T-helper 2 cell treated with Interferon-gamma antibody and Interleukin-4, amounts not matched to agents 5 μg/mL and 100 μg/mL, for 36 hours (primary cell): ENCODE data around the gene FGF14.

ENCODE experiments used
- DNase-seq: peaks from one replicate; pipeline ENCODE4 v3.0.0; 2021; ENCODE audit warnings: low spot score
- H3K27ac Mint-ChIP-seq: one replicate; pipeline ENCODE4 v1.8.0; 2021; ENCODE audit warnings: mild to moderate bottlenecking, mixed read lengths
- H3K27me3 Mint-ChIP-seq: one replicate; pipeline ENCODE4 v1.8.0; 2021; ENCODE audit warnings: low read depth, mixed read lengths
- H3K36me3 Mint-ChIP-seq: one replicate; pipeline ENCODE4 v1.8.0; 2021; ENCODE audit warnings: low read depth, mixed read lengths
- H3K4me1 Mint-ChIP-seq: one replicate; pipeline ENCODE4 v1.8.0; 2021; ENCODE audit warnings: low read depth, mixed read lengths
- H3K4me3 Mint-ChIP-seq: one replicate; pipeline ENCODE4 v1.8.0; 2022; ENCODE audit warnings: mild to moderate bottlenecking, moderate library complexity, mixed read lengths
- H3K9me3 Mint-ChIP-seq: one replicate; pipeline ENCODE4 v1.8.0; 2021; ENCODE audit warnings: mixed read lengths

Gene FGF14

GRCh38 chr13:102203718-102204117 is 198.1 kb downstream of the FGF14 start:
- no peak overlapping the region for H3K27ac Mint-ChIP-seq
- DNase-seq, result no peak
- no peaks in the 10 kb centered on the region for H3K36me3 Mint-ChIP-seq
- H3K4me3 Mint-ChIP-seq, result no peak overlapping the region
- H3K9me3 Mint-ChIP-seq, result no peaks in the 10 kb centered on the region
- H3K27me3 Mint-ChIP-seq, result no peaks in the 10 kb centered on the region
- H3K4me1 Mint-ChIP-seq, result peaks cover 3% of the 10 kb centered on the region

- Mint-ChIP-seq H3K9me3 (no peaks in the 10 kb centered on the region), H3K27ac (no peak overlapping the region), H3K4me1 (peaks cover 3% of the 10 kb centered on the region), H3K4me3 (no peak overlapping the region), H3K27me3 (no peaks in the 10 kb centered on the region), H3K36me3 (no peaks in the 10 kb centered on the region)
- no peak for DNase-seq
These were observed 203.2 kb downstream of the FGF14 start for GRCh38 chr13:102198418-102199311.

GRCh38 chr13:102197193-102197592 is 204.7 kb downstream of the FGF14 start:
- H3K27ac Mint-ChIP-seq, result no peak overlapping the region
- no peak for DNase-seq
- no peak overlapping the region for H3K4me3 Mint-ChIP-seq
- peaks cover 12% of the 10 kb centered on the region for H3K4me1 Mint-ChIP-seq
- H3K27me3 Mint-ChIP-seq, result no peaks in the 10 kb centered on the region
- no peaks in the 10 kb centered on the region for H3K36me3 Mint-ChIP-seq
- no peaks in the 10 kb centered on the region for H3K9me3 Mint-ChIP-seq

- no peak overlapping the region for H3K4me3 Mint-ChIP-seq
- H3K27me3 Mint-ChIP-seq, result no peaks in the 10 kb centered on the region
- H3K4me1 Mint-ChIP-seq, result peaks cover 15% of the 10 kb centered on the region
- no peaks in the 10 kb centered on the region for H3K36me3 Mint-ChIP-seq
- no peaks in the 10 kb centered on the region for H3K9me3 Mint-ChIP-seq
- DNase-seq, result no peak
- H3K27ac Mint-ChIP-seq, result no peak overlapping the region
These were observed 206.0 kb downstream of the FGF14 start for GRCh38 chr13:102195566-102196462.

GRCh38 chr13:102192858-102193257 is 209.0 kb downstream of the FGF14 start:
- Mint-ChIP-seq H3K9me3 (no peaks in the 10 kb centered on the region), H3K4me1 (peaks cover 12% of the 10 kb centered on the region), H3K27ac (no peak overlapping the region), H3K4me3 (peak overlapping the region; percentile 41), H3K36me3 (no peaks in the 10 kb centered on the region), H3K27me3 (no peaks in the 10 kb centered on the region)
- no peak for DNase-seq

- Mint-ChIP-seq H3K27ac (peak overlapping the region; percentile 5), H3K9me3 (no peaks in the 10 kb centered on the region), H3K27me3 (no peaks in the 10 kb centered on the region), H3K36me3 (no peaks in the 10 kb centered on the region), H3K4me1 (peaks cover 12% of the 10 kb centered on the region), H3K4me3 (peak overlapping the region; percentile 49)
- DNase-seq, result no peak
These were observed 209.8 kb downstream of the FGF14 start for GRCh38 chr13:102191951-102192502.

- H3K27ac Mint-ChIP-seq, result no peak overlapping the region
- H3K9me3 Mint-ChIP-seq, result no peaks in the 10 kb centered on the region
- H3K36me3 Mint-ChIP-seq, result no peaks in the 10 kb centered on the region
- H3K4me1 Mint-ChIP-seq, result peaks cover 12% of the 10 kb centered on the region
- H3K27me3 Mint-ChIP-seq, result no peaks in the 10 kb centered on the region
- DNase-seq, result no peak
- no peak overlapping the region for H3K4me3 Mint-ChIP-seq
These were observed 210.9 kb downstream of the FGF14 start for GRCh38 chr13:102190930-102191329.

- H3K36me3 Mint-ChIP-seq, result no peaks in the 10 kb centered on the region
- H3K27me3 Mint-ChIP-seq, result no peaks in the 10 kb centered on the region
- H3K4me1 Mint-ChIP-seq, result peaks cover 4% of the 10 kb centered on the region
- no peak overlapping the region for H3K27ac Mint-ChIP-seq
- no peak overlapping the region for H3K4me3 Mint-ChIP-seq
- H3K9me3 Mint-ChIP-seq, result no peaks in the 10 kb centered on the region
- no peak for DNase-seq
These were observed 214.5 kb downstream of the FGF14 start for GRCh38 chr13:102187313-102187712.

- H3K36me3 Mint-ChIP-seq, result no peaks in the 10 kb centered on the region
- no peaks in the 10 kb centered on the region for H3K9me3 Mint-ChIP-seq
- no peak overlapping the region for H3K27ac Mint-ChIP-seq
- no peaks in the 10 kb centered on the region for H3K27me3 Mint-ChIP-seq
- H3K4me3 Mint-ChIP-seq, result no peak overlapping the region
- H3K4me1 Mint-ChIP-seq, result no peaks in the 10 kb centered on the region
- DNase-seq, result no peak
These were observed 216.4 kb downstream of the FGF14 start for GRCh38 chr13:102185375-102185984.

- no peak for DNase-seq
- H3K4me3 Mint-ChIP-seq, result no peak overlapping the region
These were observed 218.2 kb downstream of the FGF14 start for GRCh38 chr13:102183509-102184182.

GRCh38 chr13:102182170-102182569 is 219.7 kb downstream of the FGF14 start:
- no peaks in the 10 kb centered on the region for H3K36me3 Mint-ChIP-seq
- H3K4me1 Mint-ChIP-seq, result peaks cover 2% of the 10 kb centered on the region
- no peak for DNase-seq
- no peaks in the 10 kb centered on the region for H3K9me3 Mint-ChIP-seq
- H3K27me3 Mint-ChIP-seq, result no peaks in the 10 kb centered on the region
- no peak overlapping the region for H3K4me3 Mint-ChIP-seq
- H3K27ac Mint-ChIP-seq, result no peak overlapping the region

More at GRCh38 chr13:102183509-102184182, 218.2 kb downstream of the FGF14 start:
- H3K27ac Mint-ChIP-seq, result no peak overlapping the region
- H3K27me3 Mint-ChIP-seq, result no peaks in the 10 kb centered on the region
- H3K36me3 Mint-ChIP-seq, result no peaks in the 10 kb centered on the region
- H3K4me1 Mint-ChIP-seq, result peaks cover 2% of the 10 kb centered on the region
- no peaks in the 10 kb centered on the region for H3K9me3 Mint-ChIP-seq

GRCh38 chr13:102177431-102177830 is 224.4 kb downstream of the FGF14 start:
- no peak for DNase-seq
- Mint-ChIP-seq H3K27ac (no peak overlapping the region), H3K4me1 (peaks cover 2% of the 10 kb centered on the region), H3K27me3 (no peaks in the 10 kb centered on the region), H3K9me3 (no peaks in the 10 kb centered on the region), H3K36me3 (no peaks in the 10 kb centered on the region), H3K4me3 (no peak overlapping the region)

- H3K9me3 Mint-ChIP-seq, result no peaks in the 10 kb centered on the region
- peaks cover 2% of the 10 kb centered on the region for H3K4me1 Mint-ChIP-seq
- H3K4me3 Mint-ChIP-seq, result no peak overlapping the region
- no peaks in the 10 kb centered on the region for H3K27me3 Mint-ChIP-seq
- no peak for DNase-seq
- no peak overlapping the region for H3K27ac Mint-ChIP-seq
- no peaks in the 10 kb centered on the region for H3K36me3 Mint-ChIP-seq
These were observed 225.0 kb downstream of the FGF14 start for GRCh38 chr13:102176846-102177245.
